Measurements from ENCODE around the gene ADGRG7.
"Not testable (repeated sequence)": the region's sequence is repeated elsewhere in the genome, so short reads cannot be mapped to it uniquely, and the experiment has no call there.

ADGRG7 gene

GRCh38 chr3:100647657-100648056, 38.3 kb downstream of the ADGRG7 start:
- no peak for DNase-seq

GRCh38 chr3:100650651-100651619, 41.5 kb downstream of the ADGRG7 start:
- DNase-seq: no peak

GRCh38 chr3:100653604-100654294, 44.3 kb downstream of the ADGRG7 start:
- DNase-seq: no peak

- DNase-seq: no peak
Measured at GRCh38 chr3:100656945-100657344, 47.5 kb downstream of the ADGRG7 start.

GRCh38 chr3:100661294-100661693, 51.9 kb downstream of the ADGRG7 start:
- DNase-seq: not testable (repeated sequence)

GRCh38 chr3:100662113-100662823, 52.9 kb downstream of the ADGRG7 start:
- no peak for DNase-seq

- DNase-seq: no peak
Measured at GRCh38 chr3:100665230-100665629, 55.8 kb downstream of the ADGRG7 start.

DNA sequence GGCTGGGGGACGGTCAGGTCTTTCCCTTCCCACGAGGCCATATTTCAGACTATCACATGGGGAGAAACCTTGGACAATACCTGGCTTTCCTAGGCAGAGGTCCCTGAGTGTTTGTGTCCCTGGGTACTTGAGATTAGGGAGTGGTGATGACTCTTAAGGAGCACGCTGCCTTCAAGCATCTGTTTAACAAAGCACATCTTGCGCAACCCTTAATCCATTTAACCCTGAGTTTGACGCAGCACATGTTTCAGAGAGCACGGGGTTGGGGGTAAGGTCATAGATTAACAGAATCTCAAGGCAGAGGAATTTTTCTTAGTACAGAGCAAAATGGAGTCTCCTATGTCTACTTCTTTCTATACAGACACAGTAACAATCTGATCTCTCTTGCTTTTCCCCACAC, 57.3 kb downstream of the ADGRG7 start:
- not testable (repeated sequence) for DNase-seq

- DNase-seq: not testable (repeated sequence)
Measured at GRCh38 chr3:100667316-100667715, 57.9 kb downstream of the ADGRG7 start.

GRCh38 chr3:100670995-100671394, 61.6 kb downstream of the ADGRG7 start:
- DNase-seq: not testable (repeated sequence)

DNA sequence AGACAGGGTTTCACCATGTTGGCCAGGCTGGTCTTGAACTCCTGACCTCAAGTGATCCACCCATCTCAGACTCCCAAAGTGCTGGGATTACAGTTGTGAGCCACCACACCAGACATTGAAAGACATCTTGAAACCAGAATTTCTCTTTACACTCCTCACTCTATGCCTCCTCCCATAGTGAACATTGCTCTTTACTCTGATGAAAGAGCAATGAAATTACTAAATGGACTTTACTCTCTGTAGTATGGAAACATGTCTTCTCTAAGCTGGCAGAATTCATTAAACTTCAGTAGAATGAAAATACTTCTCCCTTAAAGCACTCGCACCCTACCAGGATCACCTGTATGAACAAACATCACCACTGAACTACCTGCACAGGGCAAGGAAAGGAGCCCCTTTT, 72.1 kb downstream of the ADGRG7 start:
- DNase-seq: no peak

DNA sequence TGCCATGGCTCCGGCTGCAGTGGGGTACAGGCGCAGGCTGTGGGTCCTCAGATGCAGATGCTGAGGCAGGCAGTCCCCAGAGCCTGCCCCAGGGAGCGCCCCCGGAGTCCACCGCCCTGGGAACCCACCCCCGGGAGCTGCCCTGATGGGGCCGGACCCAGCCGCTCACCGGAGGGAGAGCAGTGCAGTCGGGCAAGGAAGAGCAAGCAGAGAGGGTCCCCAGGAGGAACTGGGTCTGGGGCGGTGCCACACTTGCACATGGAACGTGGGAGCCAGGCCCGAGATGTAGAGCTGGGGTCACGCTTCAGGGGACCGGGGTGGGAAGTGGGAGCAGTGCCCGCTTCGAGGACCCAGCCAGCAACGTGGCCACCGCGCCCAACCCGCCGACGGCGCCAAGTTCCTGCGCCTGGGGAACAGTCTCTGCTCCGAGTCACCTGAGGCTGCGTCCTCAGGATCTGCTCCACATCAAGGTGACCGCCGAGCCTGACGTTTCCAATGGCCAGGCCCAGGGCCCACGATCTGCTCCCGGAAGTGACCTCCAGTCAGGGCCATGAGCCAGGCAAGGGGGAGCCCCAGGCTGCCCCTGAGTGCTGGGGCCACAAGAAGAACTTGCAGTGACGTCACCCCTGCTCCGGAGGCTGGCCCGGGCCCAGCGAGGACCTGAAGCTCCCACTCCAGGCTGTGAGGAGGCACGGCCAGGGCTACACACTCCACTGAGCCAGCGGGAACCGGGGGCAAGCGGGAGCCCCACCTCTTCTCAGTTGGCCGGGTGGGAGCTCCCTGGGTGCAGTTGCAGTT, 72.9 kb downstream of the ADGRG7 start:
- DNase-seq: peak in 1 of 51 donors; percentile 0

DNA sequence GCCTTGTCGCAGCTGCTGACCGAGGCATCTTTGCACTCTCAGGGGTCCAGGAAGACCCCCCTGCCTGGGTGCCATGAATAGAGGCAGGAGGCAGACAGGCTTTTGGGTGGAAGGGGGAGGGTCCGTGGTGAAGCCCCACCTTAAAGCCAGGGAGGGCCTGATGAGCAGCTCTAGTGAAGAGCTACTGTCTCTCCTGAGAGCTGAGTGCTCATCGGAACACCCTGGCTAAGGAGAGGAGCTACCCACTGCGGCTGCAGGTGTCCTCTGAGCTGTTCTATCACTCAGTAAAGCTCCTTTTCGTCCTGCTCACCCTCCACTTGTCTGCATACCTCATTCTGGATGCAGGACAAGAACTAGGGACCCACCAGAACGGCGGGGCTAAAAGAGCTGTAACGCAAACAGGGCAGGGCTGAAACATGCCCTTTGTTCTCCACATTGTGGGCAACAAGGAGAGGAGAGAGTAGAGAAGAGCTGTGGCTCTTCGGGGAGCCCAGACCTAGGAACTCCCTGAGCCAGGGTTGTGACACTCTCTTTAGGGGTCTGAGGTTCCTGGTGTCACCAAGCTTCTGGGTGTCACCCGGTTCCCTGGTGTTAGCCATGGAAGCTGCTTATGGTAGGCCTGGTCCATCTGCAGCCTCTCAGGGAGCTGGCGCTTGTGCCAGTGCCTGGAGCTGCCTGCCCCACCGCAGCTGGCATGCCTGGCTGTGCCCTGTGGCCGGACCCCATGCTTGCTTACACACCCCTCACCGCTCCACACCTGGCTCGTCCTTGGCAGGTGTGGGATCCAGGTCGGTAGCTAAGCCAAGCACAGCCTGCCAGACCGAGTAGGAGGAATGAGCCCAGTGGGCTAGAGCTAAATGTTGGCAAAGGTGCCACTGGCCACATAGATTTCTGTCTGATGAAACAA, 73.7 kb downstream of the ADGRG7 start:
- no peak for DNase-seq

GRCh38 chr3:100693225-100693624, 83.8 kb downstream of the ADGRG7 start:
- DNase-seq: no peak

DNA sequence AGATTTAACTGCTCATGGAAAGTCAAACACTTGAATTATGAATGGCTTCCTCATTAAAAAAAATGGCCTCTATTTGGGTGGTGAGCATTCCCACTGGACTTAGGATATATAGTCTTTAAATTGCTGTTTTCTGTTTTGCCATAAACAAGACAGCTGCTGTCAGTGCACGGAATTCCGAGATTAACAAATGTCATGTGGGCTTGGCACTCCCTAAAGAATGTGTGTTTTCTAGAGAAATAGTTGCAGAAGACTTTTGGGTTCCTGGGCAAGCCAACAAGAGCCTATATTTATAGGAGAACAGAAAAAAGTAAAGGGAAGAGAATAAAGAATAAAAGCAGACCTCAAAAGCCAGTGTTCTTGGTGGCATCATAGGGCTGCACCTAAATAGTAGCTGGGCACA, 86.3 kb downstream of the ADGRG7 start:
- no peak for DNase-seq

- no peak for DNase-seq
Measured at GRCh38 chr3:100696161-100696560, 86.8 kb downstream of the ADGRG7 start.

DNA sequence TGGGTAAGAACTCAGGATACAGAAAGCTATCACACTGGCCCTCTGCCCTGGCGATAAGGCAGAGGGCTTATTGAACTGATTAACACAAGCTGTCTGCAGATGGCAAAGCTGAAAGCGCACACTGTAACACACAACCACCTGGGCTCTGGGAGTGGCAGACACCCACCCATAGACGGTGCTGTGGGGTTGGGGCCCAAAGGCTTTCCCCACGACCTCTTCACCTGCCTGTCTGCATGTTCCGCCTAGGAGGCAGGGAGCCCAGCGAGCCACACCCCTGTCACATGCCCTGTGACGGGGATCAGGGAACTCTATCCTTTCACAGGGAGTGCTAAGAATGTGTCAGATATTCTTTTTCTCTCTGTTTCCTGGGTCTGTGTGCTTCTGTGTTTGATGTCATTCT, 87.8 kb downstream of the ADGRG7 start:
- DNase-seq: no peak

DNA sequence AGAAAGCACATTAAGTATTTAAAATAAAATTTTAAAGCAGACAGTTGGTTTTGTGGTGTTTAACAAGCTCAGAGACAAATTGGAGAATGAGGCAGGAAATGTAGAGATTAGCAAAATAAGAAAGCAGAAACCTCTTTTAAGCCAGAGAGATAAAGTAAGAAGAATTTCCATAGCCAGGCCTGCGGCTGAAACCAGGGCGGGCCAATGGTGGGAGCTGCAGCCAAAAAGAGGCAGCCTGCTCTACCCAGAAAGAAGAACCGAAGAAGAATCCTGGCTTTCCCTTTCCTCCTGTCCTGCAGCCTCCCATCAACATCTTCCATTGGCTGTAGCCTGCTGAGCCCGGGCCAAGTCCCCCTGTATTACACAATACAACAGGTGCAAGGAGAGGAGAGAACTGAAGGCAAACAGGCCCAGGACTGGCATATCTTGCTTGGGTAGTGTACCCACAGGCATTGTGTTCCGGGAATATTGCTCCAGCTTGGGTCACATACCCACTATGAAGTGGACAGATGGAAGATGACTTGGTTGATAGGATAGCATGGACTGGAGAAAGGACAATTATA, 88.4 kb downstream of the ADGRG7 start:
- DNase-seq: no peak

GRCh38 chr3:100698736-100699135, 89.3 kb downstream of the ADGRG7 start:
- DNase-seq: no peak

GRCh38 chr3:100700708-100701107, 91.3 kb downstream of the ADGRG7 start:
- DNase-seq: no peak

Data from hypothalamus (tissue), 51 donors.